HEK293 (cell line): ENCODE data around the gene INPP4B.

Experiments used
- CTCF ChIA-PET: fragments of 350-600 bp; formaldehyde crosslinking; extraction: SDS; loops from one replicate; lab custom pipeline; 2021; ENCODE audit warnings: antibody characterized with exemption; lab: Yijun Ruan, JAX
- POLR2A ChIA-PET: fragments of 300-600 bp; formaldehyde crosslinking; extraction: SDS; loops from one replicate; lab custom pipeline; 2020; ENCODE audit warnings: antibody characterized with exemption, inconsistent platforms; lab: Yijun Ruan, JAX
- H3K27ac ChIP-seq: fragments of 200-500 bp; sonication (Bioruptor generic); 2 replicates; pipeline ENCODE4 v1.5.1; 2014; ENCODE audit warnings: low read depth, low read length, control low read depth, inconsistent platforms; ENCODE audit errors: extremely low read depth
- H3K36me3 ChIP-seq, 2 experiments: fragments of 200-500 bp in 1 of 2; sonication (Bioruptor generic) in 1 of 2; 1 replicate in 1 of 2; 2 replicates in 1 of 2; pipeline ENCODE4 v1.5.1; 2014 to 2017; ENCODE audit warnings: inconsistent platforms in 2 of 2, low read length in 2 of 2; ENCODE audit not compliant: control insufficient read depth in 2 of 2, insufficient read depth in 1 of 2
- H3K4me1 ChIP-seq: fragments of 200-500 bp; sonication (Bioruptor generic); 2 replicates; pipeline ENCODE4 v1.5.1; 2014; ENCODE audit warnings: mild to moderate bottlenecking, low read length, inconsistent platforms; ENCODE audit not compliant: control insufficient read depth, insufficient read depth
- H3K4me3 ChIP-seq: 2 replicates; pipeline ENCODE4 v1.5.1; 2011; ENCODE audit warnings: low read depth, mild to moderate bottlenecking, control low read depth, low read length, moderate library complexity
- H3K9me3 ChIP-seq: fragments of 200-500 bp; sonication (Bioruptor generic); 2 replicates; pipeline ENCODE4 v1.5.1; 2014; ENCODE audit warnings: low read depth, low read length, inconsistent platforms; ENCODE audit not compliant: control insufficient read depth, insufficient read depth
- BCL11A ChIP-seq: fragments of 450-650 bp; formaldehyde crosslinking; IDR thresholded peaks from 2 replicates; pipeline ENCODE4 v1.5.1; 2016; ENCODE audit warnings: low read depth, missing biosample characterization, missing genetic modification characterization
- FEZF1 ChIP-seq: fragments of 450-650 bp; formaldehyde crosslinking; IDR thresholded peaks from 2 replicates; pipeline ENCODE4 v1.5.1; 2016; ENCODE audit warnings: missing biosample characterization, missing genetic modification characterization
- GFI1B ChIP-seq: fragments of 450-650 bp; formaldehyde crosslinking; IDR thresholded peaks from 2 replicates; pipeline ENCODE4 v1.5.1; 2016; ENCODE audit warnings: missing biosample characterization, missing genetic modification characterization
- GLI2 ChIP-seq: fragments of 450-650 bp; formaldehyde crosslinking; IDR thresholded peaks from 2 replicates; pipeline ENCODE4; 2017; ENCODE audit warnings: missing biosample characterization, missing genetic modification characterization, low read depth, borderline replicate concordance
- GLIS2 ChIP-seq: fragments of 450-650 bp; formaldehyde crosslinking; IDR thresholded peaks from 2 replicates; pipeline ENCODE4 v1.5.1; 2016; ENCODE audit warnings: missing biosample characterization, missing genetic modification characterization
- REPIN1 ChIP-seq: fragments of 450-650 bp; formaldehyde crosslinking; IDR thresholded peaks from 2 replicates; pipeline ENCODE4 v1.5.1; 2017; ENCODE audit warnings: missing biosample characterization, missing genetic modification characterization, low read depth
- SP3 ChIP-seq: fragments of 450-650 bp; formaldehyde crosslinking; IDR thresholded peaks from 2 replicates; pipeline ENCODE4 v1.5.1; 2016; ENCODE audit warnings: missing biosample characterization, missing genetic modification characterization
- ZBTB7A ChIP-seq: fragments of 450-650 bp; formaldehyde crosslinking; IDR thresholded peaks from 2 replicates; pipeline ENCODE4 v1.5.1; 2016; ENCODE audit warnings: low read depth, missing biosample characterization, missing genetic modification characterization
- ZNF132 ChIP-seq: fragments of 450-650 bp; formaldehyde crosslinking; IDR thresholded peaks from 2 replicates; pipeline ENCODE4 v1.5.1; 2017; ENCODE audit warnings: missing biosample characterization, missing genetic modification characterization, borderline replicate concordance
- ZNF2 ChIP-seq: fragments of 450-650 bp; formaldehyde crosslinking; IDR thresholded peaks from 2 replicates; pipeline ENCODE4 v1.5.1; 2016; ENCODE audit warnings: missing biosample characterization, missing genetic modification characterization
- ZNF341 ChIP-seq: fragments of 450-650 bp; formaldehyde crosslinking; IDR thresholded peaks from 2 replicates; pipeline ENCODE4; 2016; ENCODE audit warnings: low read depth, missing biosample characterization, missing genetic modification characterization
- ZNF350 ChIP-seq: fragments of 450-650 bp; formaldehyde crosslinking; IDR thresholded peaks from 2 replicates; pipeline ENCODE4 v1.5.0; 2017; ENCODE audit warnings: missing biosample characterization, mild to moderate bottlenecking, missing genetic modification characterization
- ZNF423 ChIP-seq: fragments of 450-650 bp; formaldehyde crosslinking; IDR thresholded peaks from 2 replicates; pipeline ENCODE4 v1.5.1; 2016; ENCODE audit warnings: missing biosample characterization, missing genetic modification characterization
- ZNF514 ChIP-seq: fragments of 450-650 bp; formaldehyde crosslinking; IDR thresholded peaks from 2 replicates; pipeline ENCODE4 v1.5.1; 2016; ENCODE audit warnings: missing biosample characterization, missing genetic modification characterization
- ZNF596 ChIP-seq: fragments of 450-650 bp; IDR thresholded peaks from 2 replicates; pipeline ENCODE4 v1.5.0; 2018; ENCODE audit warnings: missing biosample characterization, mild to moderate bottlenecking, missing genetic modification characterization, moderate library complexity
- ZNF626 ChIP-seq: fragments of 450-650 bp; sonication (Bioruptor Pico); formaldehyde crosslinking; IDR thresholded peaks from 2 replicates; pipeline ENCODE4 v1.5.1; 2018; ENCODE audit warnings: missing biosample characterization, missing genetic modification characterization, inconsistent platforms
- ZNF658 ChIP-seq: fragments of 450-650 bp; formaldehyde crosslinking; IDR thresholded peaks from 2 replicates; pipeline ENCODE4; 2016; ENCODE audit warnings: missing biosample characterization, missing genetic modification characterization
- ZNF664 ChIP-seq: fragments of 450-650 bp; formaldehyde crosslinking; IDR thresholded peaks from 2 replicates; pipeline ENCODE4 v1.5.1; 2016; ENCODE audit warnings: missing biosample characterization, missing genetic modification characterization
- ZNF677 ChIP-seq: fragments of 450-650 bp; IDR thresholded peaks from 2 replicates; pipeline ENCODE4 v1.5.0; 2018; ENCODE audit warnings: missing biosample characterization, mild to moderate bottlenecking, missing genetic modification characterization, moderate library complexity
- ZNF76 ChIP-seq: fragments of 450-650 bp; formaldehyde crosslinking; IDR thresholded peaks from 2 replicates; pipeline ENCODE4; 2016; ENCODE audit warnings: low read depth, missing biosample characterization, missing genetic modification characterization, borderline replicate concordance
- ZSCAN30 ChIP-seq: fragments of 450-650 bp; IDR thresholded peaks from 2 replicates; pipeline ENCODE4 v1.5.1; 2018; ENCODE audit warnings: missing biosample characterization, mild to moderate bottlenecking, missing genetic modification characterization, moderate library complexity
- TF ChIP-seq, protein P1 (sequence below): fragments of 450-650 bp; formaldehyde crosslinking; IDR thresholded peaks from 2 replicates; pipeline ENCODE4 v1.5.1; 2017; ENCODE audit warnings: missing biosample characterization, missing genetic modification characterization
- TF ChIP-seq, protein P2 (sequence below): fragments of 450-650 bp; formaldehyde crosslinking; IDR thresholded peaks from 2 replicates; pipeline ENCODE4 v1.5.1; 2017; ENCODE audit warnings: missing biosample characterization, mild to moderate bottlenecking, missing genetic modification characterization, moderate library complexity
- TF ChIP-seq, protein P3 (sequence below): fragments of 450-650 bp; formaldehyde crosslinking; IDR thresholded peaks from 2 replicates; pipeline ENCODE4 v1.5.1; 2016; ENCODE audit warnings: missing biosample characterization, missing genetic modification characterization
- TF ChIP-seq, protein P4 (sequence below): fragments of 450-650 bp; formaldehyde crosslinking; IDR thresholded peaks from 2 replicates; pipeline ENCODE4 v1.5.1; 2016; ENCODE audit warnings: missing biosample characterization, missing genetic modification characterization
- TF ChIP-seq, protein P5 (sequence below): fragments of 450-650 bp; formaldehyde crosslinking; IDR thresholded peaks from 2 replicates; pipeline ENCODE4 v1.5.1; 2016; ENCODE audit warnings: missing biosample characterization, missing genetic modification characterization

INPP4B gene

DNA sequence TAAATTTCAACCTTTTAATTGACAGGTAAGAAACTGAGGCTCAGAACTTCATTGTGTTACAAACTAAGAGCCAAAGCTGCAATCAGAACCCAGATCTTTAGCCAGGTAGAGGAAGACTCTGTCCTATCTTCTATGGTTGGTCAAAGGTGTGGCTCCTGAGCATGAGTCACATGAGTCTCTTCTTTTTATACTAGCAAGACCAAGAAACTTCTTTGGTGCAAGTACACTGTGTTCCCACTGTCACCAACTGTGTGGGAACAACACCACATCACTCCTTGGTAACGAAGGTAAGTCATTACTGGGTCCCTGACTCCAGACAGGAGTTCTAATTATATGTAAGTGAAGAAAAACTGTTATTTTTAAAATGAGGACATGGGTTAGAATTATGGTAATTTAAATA, 290.1 kb downstream of the INPP4B start:
- Histone ChIP-seq H3K4me3 (no peak overlapping the region), H3K27ac (no peak overlapping the region), H3K9me3 (no peaks in the 10 kb centered on the region), H3K4me1 (peaks cover under 1% of the 10 kb centered on the region), H3K36me3 (no peaks in the 10 kb centered on the region)
- ChIA-PET CTCF (no interaction called here), POLR2A (no interaction called here)
- TF ChIP-seq ZNF514 (tag by site-specific recombination) (no peak), ZSCAN30 (tag by site-specific recombination) (no peak), ZNF423 (tag by site-specific recombination) (no peak), ZNF2 (no peak), GLI2 (tag by site-specific recombination) (no peak), REPIN1 (tag by site-specific recombination) (no peak), FEZF1 (tag by site-specific recombination) (no peak)

DNA sequence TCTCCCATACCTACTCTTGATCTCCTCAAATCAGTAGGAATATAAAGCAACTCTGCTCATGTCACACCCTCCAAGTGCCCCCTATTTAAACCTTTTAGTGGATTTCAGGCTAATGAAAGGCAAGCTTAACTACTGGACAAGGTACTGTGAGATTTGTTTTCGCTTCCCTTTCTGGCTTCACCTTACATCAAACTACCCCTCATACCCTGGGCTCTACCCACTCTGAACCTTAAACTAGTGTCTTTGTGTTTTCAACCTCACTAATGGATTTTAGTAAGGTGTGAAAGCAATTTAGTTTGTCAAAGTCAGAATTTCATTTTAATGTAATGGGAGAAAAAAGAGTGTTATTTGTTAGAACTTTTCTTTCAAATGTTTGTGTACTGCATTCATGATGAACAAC, 291.7 kb downstream of the INPP4B start:
- TF ChIP-seq ZNF132 (tag by site-specific recombination) = no peak
- no peak for TF ChIP-seq ZNF664 (tag by site-specific recombination)
- TF ChIP-seq, protein P1, sequence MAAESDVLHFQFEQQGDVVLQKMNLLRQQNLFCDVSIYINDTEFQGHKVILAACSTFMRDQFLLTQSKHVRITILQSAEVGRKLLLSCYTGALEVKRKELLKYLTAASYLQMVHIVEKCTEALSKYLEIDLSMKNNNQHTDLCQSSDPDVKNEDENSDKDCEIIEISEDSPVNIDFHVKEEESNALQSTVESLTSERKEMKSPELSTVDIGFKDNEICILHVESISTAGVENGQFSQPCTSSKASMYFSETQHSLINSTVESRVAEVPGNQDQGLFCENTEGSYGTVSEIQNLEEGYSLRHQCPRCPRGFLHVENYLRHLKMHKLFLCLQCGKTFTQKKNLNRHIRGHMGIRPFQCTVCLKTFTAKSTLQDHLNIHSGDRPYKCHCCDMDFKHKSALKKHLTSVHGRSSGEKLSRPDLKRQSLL (tag by site-specific recombination) = no peak
- no peak for TF ChIP-seq ZNF76 (tag by site-specific recombination)
- TF ChIP-seq, protein P2, sequence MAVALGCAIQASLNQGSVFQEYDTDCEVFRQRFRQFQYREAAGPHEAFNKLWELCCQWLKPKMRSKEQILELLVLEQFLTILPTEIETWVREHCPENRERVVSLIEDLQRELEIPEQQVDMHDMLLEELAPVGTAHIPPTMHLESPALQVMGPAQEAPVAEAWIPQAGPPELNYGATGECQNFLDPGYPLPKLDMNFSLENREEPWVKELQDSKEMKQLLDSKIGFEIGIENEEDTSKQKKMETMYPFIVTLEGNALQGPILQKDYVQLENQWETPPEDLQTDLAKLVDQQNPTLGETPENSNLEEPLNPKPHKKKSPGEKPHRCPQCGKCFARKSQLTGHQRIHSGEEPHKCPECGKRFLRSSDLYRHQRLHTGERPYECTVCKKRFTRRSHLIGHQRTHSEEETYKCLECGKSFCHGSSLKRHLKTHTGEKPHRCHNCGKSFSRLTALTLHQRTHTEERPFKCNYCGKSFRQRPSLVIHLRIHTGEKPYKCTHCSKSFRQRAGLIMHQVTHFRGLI (tag by site-specific recombination) = no peak
- no peak for TF ChIP-seq BCL11A
- no peak for TF ChIP-seq ZBTB7A
- TF ChIP-seq, protein P3, sequence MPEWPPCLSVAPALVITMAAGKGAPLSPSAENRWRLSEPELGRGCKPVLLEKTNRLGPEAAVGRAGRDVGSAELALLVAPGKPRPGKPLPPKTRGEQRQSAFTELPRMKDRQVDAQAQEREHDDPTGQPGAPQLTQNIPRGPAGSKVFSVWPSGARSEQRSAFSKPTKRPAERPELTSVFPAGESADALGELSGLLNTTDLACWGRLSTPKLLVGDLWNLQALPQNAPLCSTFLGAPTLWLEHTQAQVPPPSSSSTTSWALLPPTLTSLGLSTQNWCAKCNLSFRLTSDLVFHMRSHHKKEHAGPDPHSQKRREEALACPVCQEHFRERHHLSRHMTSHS = no peak
- TF ChIP-seq SP3 = no peak
- TF ChIP-seq, protein P4, sequence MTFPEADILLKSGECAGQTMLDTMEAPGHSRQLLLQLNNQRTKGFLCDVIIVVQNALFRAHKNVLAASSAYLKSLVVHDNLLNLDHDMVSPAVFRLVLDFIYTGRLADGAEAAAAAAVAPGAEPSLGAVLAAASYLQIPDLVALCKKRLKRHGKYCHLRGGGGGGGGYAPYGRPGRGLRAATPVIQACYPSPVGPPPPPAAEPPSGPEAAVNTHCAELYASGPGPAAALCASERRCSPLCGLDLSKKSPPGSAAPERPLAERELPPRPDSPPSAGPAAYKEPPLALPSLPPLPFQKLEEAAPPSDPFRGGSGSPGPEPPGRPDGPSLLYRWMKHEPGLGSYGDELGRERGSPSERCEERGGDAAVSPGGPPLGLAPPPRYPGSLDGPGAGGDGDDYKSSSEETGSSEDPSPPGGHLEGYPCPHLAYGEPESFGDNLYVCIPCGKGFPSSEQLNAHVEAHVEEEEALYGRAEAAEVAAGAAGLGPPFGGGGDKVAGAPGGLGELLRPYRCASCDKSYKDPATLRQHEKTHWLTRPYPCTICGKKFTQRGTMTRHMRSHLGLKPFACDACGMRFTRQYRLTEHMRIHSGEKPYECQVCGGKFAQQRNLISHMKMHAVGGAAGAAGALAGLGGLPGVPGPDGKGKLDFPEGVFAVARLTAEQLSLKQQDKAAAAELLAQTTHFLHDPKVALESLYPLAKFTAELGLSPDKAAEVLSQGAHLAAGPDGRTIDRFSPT = no peak
- no peak for TF ChIP-seq ZNF596
- no peak for TF ChIP-seq ZNF677 (tag by site-specific recombination)
- TF ChIP-seq ZNF658 = no peak
- TF ChIP-seq, protein P5, sequence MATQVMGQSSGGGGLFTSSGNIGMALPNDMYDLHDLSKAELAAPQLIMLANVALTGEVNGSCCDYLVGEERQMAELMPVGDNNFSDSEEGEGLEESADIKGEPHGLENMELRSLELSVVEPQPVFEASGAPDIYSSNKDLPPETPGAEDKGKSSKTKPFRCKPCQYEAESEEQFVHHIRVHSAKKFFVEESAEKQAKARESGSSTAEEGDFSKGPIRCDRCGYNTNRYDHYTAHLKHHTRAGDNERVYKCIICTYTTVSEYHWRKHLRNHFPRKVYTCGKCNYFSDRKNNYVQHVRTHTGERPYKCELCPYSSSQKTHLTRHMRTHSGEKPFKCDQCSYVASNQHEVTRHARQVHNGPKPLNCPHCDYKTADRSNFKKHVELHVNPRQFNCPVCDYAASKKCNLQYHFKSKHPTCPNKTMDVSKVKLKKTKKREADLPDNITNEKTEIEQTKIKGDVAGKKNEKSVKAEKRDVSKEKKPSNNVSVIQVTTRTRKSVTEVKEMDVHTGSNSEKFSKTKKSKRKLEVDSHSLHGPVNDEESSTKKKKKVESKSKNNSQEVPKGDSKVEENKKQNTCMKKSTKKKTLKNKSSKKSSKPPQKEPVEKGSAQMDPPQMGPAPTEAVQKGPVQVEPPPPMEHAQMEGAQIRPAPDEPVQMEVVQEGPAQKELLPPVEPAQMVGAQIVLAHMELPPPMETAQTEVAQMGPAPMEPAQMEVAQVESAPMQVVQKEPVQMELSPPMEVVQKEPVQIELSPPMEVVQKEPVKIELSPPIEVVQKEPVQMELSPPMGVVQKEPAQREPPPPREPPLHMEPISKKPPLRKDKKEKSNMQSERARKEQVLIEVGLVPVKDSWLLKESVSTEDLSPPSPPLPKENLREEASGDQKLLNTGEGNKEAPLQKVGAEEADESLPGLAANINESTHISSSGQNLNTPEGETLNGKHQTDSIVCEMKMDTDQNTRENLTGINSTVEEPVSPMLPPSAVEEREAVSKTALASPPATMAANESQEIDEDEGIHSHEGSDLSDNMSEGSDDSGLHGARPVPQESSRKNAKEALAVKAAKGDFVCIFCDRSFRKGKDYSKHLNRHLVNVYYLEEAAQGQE = no peak
- no peak for TF ChIP-seq ZNF626 (tag by site-specific recombination)
- TF ChIP-seq GLI2 (tag by site-specific recombination) = no peak
- no peak for TF ChIP-seq GFI1B
- TF ChIP-seq GLIS2 (tag by site-specific recombination) = no peak
- no peak for TF ChIP-seq ZNF341 (tag by site-specific recombination)
- TF ChIP-seq ZNF350 = no peak
- ChIA-PET CTCF (interaction anchor here (0.7 kb wide), 1 partner anchor 166 kb away, joined by 4 read pairs; no protein-coding TSS in a partner anchor), POLR2A (no interaction called here)
- H3K4me1 ChIP-seq = peaks cover 5% of the 10 kb centered on the region
- no peak overlapping the region for H3K27ac ChIP-seq
- H3K36me3 ChIP-seq = no peaks in the 10 kb centered on the region
- H3K4me3 ChIP-seq = no peak overlapping the region
- no peaks in the 10 kb centered on the region for H3K9me3 ChIP-seq
